K562 (cell line): Measurements from ENCODE around the gene SEZ6. TPM values are rescaled to one million over a fixed set of nuclear protein-coding genes. Genes with fewer than 3 reads are reported as not detected.
A peak's percentile ranks its signal among the peaks of the same experiment; 100 is the strongest.

Source experiments
- CREB3L1 ChIP-seq: fragments of 450-650 bp; IDR thresholded peaks from 2 replicates; pipeline ENCODE4 v1.6.1; 2014; ENCODE audit warnings: low read depth, mild to moderate bottlenecking, moderate library complexity, borderline replicate concordance
- CXXC5 ChIP-seq: fragments of 250-450 bp; sonication (Bioruptor Pico); IDR thresholded peaks from 2 replicates; pipeline ENCODE4 v1.8.0; 2022; ENCODE audit warnings: inconsistent platforms, mild to moderate bottlenecking, moderate library complexity
- EP400 ChIP-seq: fragments of 450-650 bp; IDR thresholded peaks from 2 replicates; pipeline ENCODE4 v1.6.1; 2017; ENCODE audit warnings: antibody characterized with exemption, mild to moderate bottlenecking, moderate library complexity
- HDAC1 ChIP-seq, 2 experiments: fragments of 450-650 bp; IDR thresholded peaks; 2 replicates each; pipeline ENCODE4 v1.6.1; 2016 to 2017; ENCODE audit warnings: inconsistent platforms in 1 of 2, mild to moderate bottlenecking in 1 of 2, moderate library complexity in 1 of 2
- HINFP ChIP-seq: fragments of 450-650 bp; conservative IDR thresholded peaks from 2 replicates; pipeline ENCODE4 v1.6.1; 2016; ENCODE audit warnings: missing genetic modification characterization, low read depth, mild to moderate bottlenecking, control low read depth, missing compliant biosample characterization
- HNRNPLL ChIP-seq: fragments of 200-400 bp; formaldehyde crosslinking; IDR thresholded peaks from 2 replicates; pipeline ENCODE4 v1.6.1; 2017; ENCODE audit warnings: low read length, low read depth, mild to moderate bottlenecking; ENCODE audit not compliant: poor library complexity, severe bottlenecking
- JUND ChIP-seq, 2 experiments: IDR thresholded peaks; 2 replicates in 1 of 2; 3 replicates in 1 of 2; pipeline ENCODE4 v1.6.1; 2011; ENCODE audit warnings: borderline replicate concordance in 2 of 2, low read depth in 2 of 2, low read length in 2 of 2, improper control_type of control experiment in 1 of 2, missing biosample characterization in 1 of 2, missing genetic modification characterization in 1 of 2, missing genetic modification reagents in 1 of 2
- KAT7 ChIP-seq: sonication (generic); formaldehyde crosslinking; IDR thresholded peaks from 2 replicates; pipeline ENCODE4 v1.8.0; 2022; ENCODE audit warnings: missing genetic modification reagents, mild to moderate bottlenecking, borderline replicate concordance
- RBBP5 ChIP-seq: fragments of 200-600 bp; sonication (generic); IDR thresholded peaks from 2 replicates; pipeline ENCODE4 v1.6.1; 2012; ENCODE audit warnings: borderline replicate concordance, mild to moderate bottlenecking, low read length, control low read depth, inconsistent platforms; ENCODE audit not compliant: insufficient read depth, poor library complexity, severe bottlenecking
- RCOR1 ChIP-seq, 2 experiments: IDR thresholded peaks; 2 replicates each; pipeline ENCODE4 v1.6.1; 2012; ENCODE audit warnings: low read depth in 2 of 2, low read length in 2 of 2, borderline replicate concordance in 1 of 2, improper control_type of control experiment in 1 of 2
- TCF7 ChIP-seq: sonication (generic); IDR thresholded peaks from 2 replicates; pipeline ENCODE4 v1.6.1; 2016; ENCODE audit warnings: antibody characterized with exemption, borderline replicate concordance
- ZFX ChIP-seq: sonication (generic); formaldehyde crosslinking; IDR thresholded peaks from 2 replicates; pipeline ENCODE4 v1.8.0; 2022; ENCODE audit warnings: mild to moderate bottlenecking, missing genetic modification reagents, moderate library complexity
- ZNF766 ChIP-seq: fragments of 200-800 bp; sonication (Bioruptor generic); conservative IDR thresholded peaks from 2 replicates; pipeline ENCODE4 v1.6.1; 2016; ENCODE audit warnings: missing genetic modification characterization, missing compliant biosample characterization
- polyA plus RNA-seq, 8 experiments: library from polyadenylated mRNA; depleted of rRNA in 4 of 8; stranded (reverse) in 5 of 8; unstranded in 3 of 8; fragments of >200 nt; fragmentation: Nextera tagmentation in 2 of 8; fragmentation: Illumina TruSeq in 1 of 8; extraction: Ambion mirVana in 2 of 8; extraction: Trizol in 1 of 8; gene quantifications; 2 replicates each; pipeline versions ENCODE4 v1.2.1 to v1.2.3, GENCODE V29; 2011 to 2014; ENCODE audit warnings: inconsistent platforms in 1 of 8, missing spikeins in 1 of 8
- total RNA-seq, 7 experiments: library from RNA; depleted of rRNA in 6 of 7; stranded (reverse); fragments of >200 nt in 6 of 7; fragmentation: Illumina TruSeq in 2 of 7; extraction: Trizol in 2 of 7; gene quantifications; 2 replicates each; pipeline versions ENCODE4 v1.2.1 to v1.2.3, GENCODE V29; 2011 to 2021; ENCODE audit warnings: low replicate concordance in 1 of 7
- TF ChIP-seq, protein P1 (sequence below): fragments of 450-650 bp; formaldehyde crosslinking; IDR thresholded peaks from 2 replicates; pipeline ENCODE4 v1.4.0; 2020; ENCODE audit warnings: mild to moderate bottlenecking, moderate library complexity
- TF ChIP-seq, protein P2 (sequence below): fragments of 200-800 bp; sonication (Bioruptor generic); IDR thresholded peaks from 2 replicates; pipeline ENCODE4 v1.6.1; 2017; ENCODE audit warnings: missing genetic modification characterization, missing compliant biosample characterization
- TF ChIP-seq, protein P3 (sequence below), 2 experiments: fragments of 200-800 bp in 1 of 2; sonication (Bioruptor generic) in 1 of 2; sonication (generic) in 1 of 2; formaldehyde crosslinking in 1 of 2; IDR thresholded peaks in 1 of 2; conservative IDR thresholded peaks in 1 of 2; 2 replicates each; pipeline versions ENCODE4 v1.5.0 to v1.6.1; 2016 to 2020; ENCODE audit warnings: missing compliant biosample characterization in 1 of 2, missing genetic modification characterization in 1 of 2, missing genetic modification reagents in 1 of 2

Gene SEZ6
- total and polyA plus RNA-seq, 9 of the 15 experiments (the other 6 are each of a cell fraction or from before 2014, with no cell fraction given) = not detected

DNA sequence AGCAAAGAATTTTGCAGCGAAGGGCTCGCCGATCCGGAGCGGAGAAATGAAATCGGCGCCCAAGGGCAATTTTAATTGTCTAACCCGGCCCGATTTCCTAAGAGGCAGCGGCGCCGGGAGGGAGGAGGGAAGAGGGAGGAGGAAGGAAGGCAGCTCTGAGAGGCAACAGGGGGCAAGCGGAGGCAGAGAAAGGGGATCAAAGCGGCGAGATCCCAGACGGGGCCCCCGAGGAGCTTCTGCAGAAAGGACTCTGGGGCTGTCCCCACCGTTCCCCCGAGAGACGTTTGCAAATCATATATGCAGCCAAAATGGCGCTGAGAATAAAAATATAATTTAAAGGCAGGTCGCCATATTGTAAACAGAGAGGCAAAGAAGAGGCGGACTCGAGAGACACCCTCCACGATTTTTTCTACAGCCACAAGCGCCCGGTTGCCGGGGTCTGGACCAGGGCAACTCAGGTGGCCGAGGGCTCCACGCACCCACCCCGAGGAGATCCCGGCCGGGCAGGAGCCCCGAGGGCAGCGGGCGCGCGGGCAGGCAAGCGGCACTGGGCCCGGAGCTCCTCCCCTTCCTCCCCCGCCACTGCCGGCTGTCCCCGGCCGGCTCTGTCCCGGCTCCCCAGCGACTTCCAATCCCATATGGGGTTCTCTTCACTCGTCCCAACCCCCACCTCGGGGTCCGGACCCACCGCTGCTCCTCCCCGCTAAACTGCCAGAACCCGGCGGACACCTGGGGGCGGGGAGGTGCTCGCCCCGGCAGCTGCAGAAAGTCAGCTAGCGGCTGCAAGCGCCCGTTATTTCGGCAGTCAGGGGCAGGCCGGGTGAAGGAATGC is 56.4 kb downstream of the SEZ6 start (continued):
- TF ChIP-seq CREB3L1 = no peak
- TF ChIP-seq TCF7 = 0 out of 2 replicates have a peak, but pooled peaks have one; percentile 22
- 0 out of 2 replicates have a peak, but pooled peaks have one; percentile 31 for TF ChIP-seq CXXC5 (CRISPR knock-in tag)
- TF ChIP-seq RBBP5 = peak; percentile 43
- TF ChIP-seq ZNF766 (CRISPR knock-in tag) = no peak
- peak; percentile 29 for TF ChIP-seq HNRNPLL
- peak in 1 of 2 experiments; percentile 64; a peak in 1 of 4 replicates for TF ChIP-seq HDAC1 (IDR thresholded peaks at IDR 0.05)
- TF ChIP-seq, protein P1, sequence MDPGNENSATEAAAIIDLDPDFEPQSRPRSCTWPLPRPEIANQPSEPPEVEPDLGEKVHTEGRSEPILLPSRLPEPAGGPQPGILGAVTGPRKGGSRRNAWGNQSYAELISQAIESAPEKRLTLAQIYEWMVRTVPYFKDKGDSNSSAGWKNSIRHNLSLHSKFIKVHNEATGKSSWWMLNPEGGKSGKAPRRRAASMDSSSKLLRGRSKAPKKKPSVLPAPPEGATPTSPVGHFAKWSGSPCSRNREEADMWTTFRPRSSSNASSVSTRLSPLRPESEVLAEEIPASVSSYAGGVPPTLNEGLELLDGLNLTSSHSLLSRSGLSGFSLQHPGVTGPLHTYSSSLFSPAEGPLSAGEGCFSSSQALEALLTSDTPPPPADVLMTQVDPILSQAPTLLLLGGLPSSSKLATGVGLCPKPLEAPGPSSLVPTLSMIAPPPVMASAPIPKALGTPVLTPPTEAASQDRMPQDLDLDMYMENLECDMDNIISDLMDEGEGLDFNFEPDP (CRISPR knock-in tag) = no peak
- peak in 1 of 2 experiments; percentile 96; a peak in 3 of 4 replicates for TF ChIP-seq RCOR1 (IDR thresholded peaks at IDR 0.05; ENCODE audit: borderline replicate concordance in 1 of 2, low read depth in 2 of 2, low read length in 2 of 2)
- TF ChIP-seq KAT7 (CRISPR knock-in tag) = peak; percentile 51; the same call in 1 of the 2 replicates
- peak; percentile 95 for TF ChIP-seq HINFP
- TF ChIP-seq ZFX (CRISPR knock-in tag) = peak; percentile 56
- TF ChIP-seq JUND (IDR thresholded peaks at IDR 0.05; ENCODE audit: borderline replicate concordance, low read depth, low read length) = peak; percentile 4; the same call in 1 of the 2 replicates
- TF ChIP-seq JUND (tag; IDR thresholded peaks at IDR 0.05; ENCODE audit: borderline replicate concordance, low read depth, low read length) = no peak
- TF ChIP-seq, protein P2, sequence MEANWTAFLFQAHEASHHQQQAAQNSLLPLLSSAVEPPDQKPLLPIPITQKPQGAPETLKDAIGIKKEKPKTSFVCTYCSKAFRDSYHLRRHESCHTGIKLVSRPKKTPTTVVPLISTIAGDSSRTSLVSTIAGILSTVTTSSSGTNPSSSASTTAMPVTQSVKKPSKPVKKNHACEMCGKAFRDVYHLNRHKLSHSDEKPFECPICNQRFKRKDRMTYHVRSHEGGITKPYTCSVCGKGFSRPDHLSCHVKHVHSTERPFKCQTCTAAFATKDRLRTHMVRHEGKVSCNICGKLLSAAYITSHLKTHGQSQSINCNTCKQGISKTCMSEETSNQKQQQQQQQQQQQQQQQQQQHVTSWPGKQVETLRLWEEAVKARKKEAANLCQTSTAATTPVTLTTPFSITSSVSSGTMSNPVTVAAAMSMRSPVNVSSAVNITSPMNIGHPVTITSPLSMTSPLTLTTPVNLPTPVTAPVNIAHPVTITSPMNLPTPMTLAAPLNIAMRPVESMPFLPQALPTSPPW = peak; percentile 69
- TF ChIP-seq EP400 = peak; percentile 39; the same call in 1 of the 2 replicates
- TF ChIP-seq, protein P3, sequence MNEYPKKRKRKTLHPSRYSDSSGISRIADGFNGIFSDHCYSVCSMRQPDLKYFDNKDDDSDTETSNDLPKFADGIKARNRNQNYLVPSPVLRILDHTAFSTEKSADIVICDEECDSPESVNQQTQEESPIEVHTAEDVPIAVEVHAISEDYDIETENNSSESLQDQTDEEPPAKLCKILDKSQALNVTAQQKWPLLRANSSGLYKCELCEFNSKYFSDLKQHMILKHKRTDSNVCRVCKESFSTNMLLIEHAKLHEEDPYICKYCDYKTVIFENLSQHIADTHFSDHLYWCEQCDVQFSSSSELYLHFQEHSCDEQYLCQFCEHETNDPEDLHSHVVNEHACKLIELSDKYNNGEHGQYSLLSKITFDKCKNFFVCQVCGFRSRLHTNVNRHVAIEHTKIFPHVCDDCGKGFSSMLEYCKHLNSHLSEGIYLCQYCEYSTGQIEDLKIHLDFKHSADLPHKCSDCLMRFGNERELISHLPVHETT (CRISPR knock-in tag; conservative IDR thresholded peaks at IDR 0.05 in 1 of 2, IDR thresholded peaks at IDR 0.05 in 1 of 2) = peak in 1 of 2 experiments; percentile 25; a peak in 1 of 4 replicates
